ENCODE data around the gene RBP5.

GRCh38 chr12:7113389-7113871, 15.3 kb downstream of the RBP5 start:
- TF ChIP-seq EZH2 (IDR thresholded peaks at IDR 0.05; ENCODE audit: borderline replicate concordance, insufficient read depth, low read depth, low read length, poor library complexity, severe bottlenecking) (no peak), CTCF (IDR thresholded peaks at IDR 0.05) (peak; percentile 88)
